GM19099 (cell line): ENCODE data around the gene FBXL17.

Experiments
- POLR2A ChIP-seq: IDR thresholded peaks from 3 replicates; pipeline ENCODE4 v1.6.1; 2011; ENCODE audit warnings: low read depth; ENCODE audit not compliant: insufficient read length; ENCODE audit errors: extremely low read depth

The FBXL17 gene

DNA sequence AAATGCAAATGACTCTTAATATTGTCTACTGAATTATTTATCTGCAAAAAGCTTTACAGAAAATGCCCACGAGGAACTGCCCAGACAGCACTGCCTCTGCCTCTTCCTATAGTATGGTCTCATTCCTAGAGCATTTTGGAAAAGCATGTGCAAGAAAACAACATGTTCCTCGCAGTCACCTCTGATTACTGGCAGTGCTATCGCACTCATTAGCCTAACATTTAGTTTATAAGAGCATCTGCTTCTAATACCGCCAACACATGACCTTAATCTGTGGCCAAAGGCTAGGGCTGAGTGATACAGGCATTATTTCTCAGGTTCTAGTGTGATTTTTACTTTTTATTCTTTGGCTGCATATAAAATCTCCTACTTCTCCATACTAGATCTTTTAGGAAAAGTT lies 259.2 kb downstream of the FBXL17 start:
- TF ChIP-seq POLR2A: no peak

DNA sequence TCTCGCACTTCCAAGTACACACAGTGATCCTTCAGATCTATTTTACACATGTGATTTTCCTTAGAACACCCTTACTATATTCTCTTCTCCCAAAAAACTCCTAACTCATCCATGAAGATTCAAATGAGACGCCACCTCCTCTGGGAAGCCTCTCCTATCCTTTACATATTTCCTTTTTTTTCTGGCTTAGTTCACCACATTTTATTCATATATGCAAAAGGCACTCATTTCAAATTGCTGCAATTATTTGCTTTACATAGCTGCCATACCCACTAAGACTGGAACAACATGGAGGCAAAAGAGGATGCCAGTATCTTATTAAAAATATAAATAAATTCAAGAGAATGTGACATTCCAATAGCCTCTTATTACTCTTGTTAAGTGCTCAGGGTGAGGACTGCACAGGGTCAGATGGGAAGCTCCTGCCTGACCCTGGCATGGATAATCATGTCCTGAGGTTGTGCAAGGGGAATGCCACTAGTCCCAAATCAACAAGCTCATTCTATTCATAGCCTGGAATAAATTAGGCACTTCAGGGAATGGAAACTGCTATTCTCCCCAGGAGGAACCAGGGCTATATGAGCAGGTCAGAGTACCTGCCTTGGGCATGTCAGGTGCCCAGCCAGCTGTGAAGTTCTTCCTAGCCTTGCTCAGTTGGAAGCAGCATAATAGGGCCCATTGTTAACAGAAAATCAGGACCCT lies 262.9 kb downstream of the FBXL17 start:
- TF ChIP-seq POLR2A: no peak

DNA sequence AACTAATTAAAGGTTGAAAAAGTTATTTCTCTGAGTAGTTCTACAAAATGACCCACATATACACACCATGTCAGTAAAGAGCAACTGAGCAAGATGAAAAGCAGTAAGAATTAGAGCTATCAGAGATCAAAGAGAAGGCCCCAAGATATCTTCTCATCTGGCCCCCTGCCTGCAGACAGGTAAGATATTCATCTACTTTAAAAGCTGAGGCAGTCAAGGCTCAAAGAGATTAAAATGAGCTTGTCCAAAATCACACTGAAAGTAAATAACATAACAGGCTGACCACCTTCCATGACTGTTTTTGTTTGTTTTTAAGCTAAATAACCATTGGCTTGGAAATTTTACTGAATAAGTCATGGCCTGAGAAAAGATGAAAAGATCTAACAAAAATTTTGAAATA lies 266.2 kb downstream of the FBXL17 start:
- TF ChIP-seq POLR2A: no peak

- TF ChIP-seq POLR2A: no peak
These were observed 267.9 kb downstream of the FBXL17 start for GRCh38 chr5:108113950-108114349.

GRCh38 chr5:108111736-108112135 lies 270.2 kb downstream of the FBXL17 start:
- no peak for TF ChIP-seq POLR2A

- TF ChIP-seq POLR2A: no peak
These were observed 272.8 kb downstream of the FBXL17 start for GRCh38 chr5:108109059-108109458.

DNA sequence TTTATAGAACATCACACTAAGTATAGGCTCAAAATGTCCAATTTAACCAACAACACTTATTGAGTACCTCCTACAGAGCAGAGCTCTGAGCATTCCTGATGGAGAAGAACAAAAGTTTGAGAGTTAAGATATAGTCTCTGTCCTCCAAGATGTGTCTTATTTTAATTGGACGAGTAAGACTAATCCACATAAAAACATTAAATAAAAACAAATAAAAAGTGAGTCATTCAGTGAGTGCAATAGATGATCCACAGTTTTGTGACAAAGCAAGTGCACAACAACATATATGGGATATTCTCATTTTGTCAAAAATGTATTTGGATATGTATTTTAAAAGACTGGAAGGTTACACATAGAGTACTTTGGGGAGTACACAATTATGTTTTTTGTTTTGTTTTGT lies 277.4 kb downstream of the FBXL17 start:
- no peak for TF ChIP-seq POLR2A

GRCh38 chr5:108102463-108102862 lies 279.4 kb downstream of the FBXL17 start:
- TF ChIP-seq POLR2A: no peak

GRCh38 chr5:108101821-108102220 lies 280.1 kb downstream of the FBXL17 start:
- TF ChIP-seq POLR2A: no peak

DNA sequence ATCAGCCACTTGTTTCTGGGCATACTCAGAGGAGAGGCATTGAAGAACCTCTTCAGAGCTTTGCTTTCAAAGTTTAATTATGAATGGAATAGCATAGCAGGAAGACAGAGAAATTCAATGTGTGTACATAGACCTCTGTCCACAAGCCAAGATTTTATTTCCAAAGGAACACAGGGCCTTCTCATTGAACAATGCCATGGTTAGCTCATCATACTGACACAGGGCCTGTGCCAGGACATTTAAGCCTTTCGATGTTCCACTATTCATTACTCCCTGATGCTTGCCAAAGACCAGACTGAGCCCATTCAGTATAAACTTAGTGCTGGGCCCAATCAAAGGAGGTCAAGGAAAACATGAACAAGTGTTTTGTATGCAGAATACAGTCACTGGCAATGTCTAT lies 280.8 kb downstream of the FBXL17 start:
- no peak for TF ChIP-seq POLR2A

DNA sequence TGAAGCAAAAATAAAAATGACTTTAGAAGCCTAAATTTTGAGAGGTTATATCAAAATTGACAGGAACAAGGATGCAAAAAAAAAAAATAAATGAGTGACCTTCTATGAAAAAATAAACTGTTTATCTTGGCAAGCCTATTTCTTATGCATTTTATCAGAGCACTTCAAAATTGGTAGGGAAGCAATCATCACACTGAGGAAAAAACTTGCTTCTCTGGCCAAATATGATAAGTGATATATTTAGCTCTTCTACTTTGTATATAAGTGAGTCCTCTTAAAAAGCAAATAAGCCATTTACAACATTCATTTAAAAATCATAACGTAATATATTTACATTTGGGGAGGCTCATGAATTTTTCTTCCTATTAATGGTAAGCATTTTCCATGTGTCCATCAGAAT lies 287.1 kb downstream of the FBXL17 start:
- TF ChIP-seq POLR2A: no peak

DNA sequence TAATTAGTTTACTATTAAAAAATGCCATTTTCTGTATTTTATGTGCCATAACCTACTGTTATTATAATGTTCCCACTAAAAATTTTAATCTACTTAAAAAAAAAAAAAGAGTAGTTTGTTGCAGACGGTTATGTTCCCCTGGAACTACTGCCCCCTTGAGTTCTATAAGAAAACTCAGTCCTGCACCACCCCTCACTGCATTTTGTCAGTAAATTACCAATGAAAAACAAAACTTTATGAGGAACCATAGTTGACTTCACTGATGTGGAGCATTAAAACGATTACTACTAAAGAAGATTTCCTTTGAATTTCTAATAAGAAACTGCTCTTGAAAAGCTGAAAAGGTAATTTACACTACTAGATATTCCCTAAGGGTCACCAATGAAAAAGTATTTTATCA lies 288.7 kb downstream of the FBXL17 start:
- TF ChIP-seq POLR2A: no peak

DNA sequence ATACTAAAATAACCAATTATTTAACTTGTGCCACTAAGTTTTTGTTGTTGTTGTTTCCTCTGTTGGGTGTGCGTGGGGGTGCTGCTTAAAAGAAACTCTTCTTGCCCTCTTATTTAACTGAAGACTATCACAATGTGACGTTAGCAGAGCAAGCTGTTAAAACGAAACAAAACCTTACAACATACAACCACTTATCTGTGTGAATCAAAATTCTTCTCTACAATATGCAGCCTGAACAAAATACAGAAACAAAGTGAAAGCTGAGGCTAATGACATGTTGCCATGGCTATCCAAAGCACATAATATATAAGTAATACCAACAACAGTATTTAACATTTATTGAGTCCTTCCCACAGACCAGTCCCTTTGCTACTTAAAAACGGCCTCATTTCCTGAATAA lies 291.0 kb downstream of the FBXL17 start:
- TF ChIP-seq POLR2A: no peak

- no peak for TF ChIP-seq POLR2A
These were observed 297.8 kb downstream of the FBXL17 start for GRCh38 chr5:108084105-108084504.

DNA sequence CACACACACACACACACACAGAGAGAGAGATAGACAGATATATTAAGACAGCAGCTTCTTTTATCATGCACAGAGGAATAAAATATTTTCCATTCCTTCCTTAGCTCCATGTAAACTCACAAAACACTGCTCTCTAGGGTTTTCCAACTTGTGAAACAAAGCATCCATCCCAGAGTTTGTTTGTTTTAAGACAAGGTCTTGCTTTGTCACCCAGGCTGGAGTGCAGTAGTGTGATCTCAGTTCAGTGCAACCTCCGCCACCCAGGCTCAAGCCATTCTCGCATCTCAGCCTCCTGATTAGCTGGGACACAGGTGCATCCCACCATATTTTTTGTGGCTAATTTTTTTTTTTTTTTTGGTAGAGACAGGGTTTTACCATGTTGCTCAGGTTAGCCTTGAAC lies 298.7 kb downstream of the FBXL17 start:
- no peak for TF ChIP-seq POLR2A

DNA sequence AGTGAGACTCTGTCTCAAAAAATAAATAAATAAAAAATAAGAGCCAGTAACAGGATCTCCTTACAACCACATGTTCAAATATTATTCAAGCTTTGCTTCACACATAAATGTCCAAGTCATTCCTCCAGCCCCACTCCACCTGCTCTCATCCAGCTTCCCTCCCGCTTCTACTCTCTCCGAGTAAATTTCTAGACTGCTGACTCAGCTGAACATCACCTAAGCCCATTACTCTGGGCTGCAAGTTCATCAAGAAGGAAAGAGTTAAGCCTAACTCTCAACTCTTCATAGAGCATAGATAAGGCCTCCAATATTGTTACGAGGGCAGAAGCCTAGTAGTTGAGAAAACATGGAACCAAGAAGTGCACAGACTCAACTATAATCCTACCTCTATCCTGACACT lies 300.2 kb downstream of the FBXL17 start:
- no peak for TF ChIP-seq POLR2A

GRCh38 chr5:108079753-108080152 lies 302.1 kb downstream of the FBXL17 start:
- TF ChIP-seq POLR2A: no peak

- no peak for TF ChIP-seq POLR2A
These were observed 303.0 kb downstream of the FBXL17 start for GRCh38 chr5:108078882-108079281.

- TF ChIP-seq POLR2A: no peak
These were observed 303.6 kb downstream of the FBXL17 start for GRCh38 chr5:108078345-108078744.
